ENCODE results near the gene CEMIP. TPM values are rescaled to one million over a fixed set of nuclear protein-coding genes. Genes with fewer than 3 reads are reported as not detected.

Gene CEMIP
- total RNA-seq, 2 donors from 2014 or later: 2.2 TPM; not detected in 1

DNA sequence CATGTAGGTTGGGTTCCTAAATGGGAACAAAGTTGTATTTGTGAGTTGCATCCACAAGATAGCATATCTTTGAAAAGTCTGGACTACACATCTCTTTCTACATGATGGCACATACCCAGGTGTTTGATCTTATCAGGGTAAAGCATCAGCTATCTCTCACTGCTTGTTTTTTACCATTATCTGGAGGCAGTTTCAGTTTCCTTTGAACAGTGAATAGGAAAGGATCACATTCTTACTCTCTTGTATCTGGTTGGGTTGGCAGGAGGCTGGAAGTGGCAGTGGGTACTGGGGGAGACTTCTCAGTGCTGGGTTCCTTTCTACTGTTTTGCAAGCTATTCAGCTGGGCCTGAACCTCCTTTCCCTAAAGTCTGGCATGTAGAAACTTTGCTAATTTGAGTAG lies 4.1 kb downstream of the CEMIP start:
- no peaks in the 10 kb centered on the region for H3K9me3 ChIP-seq (ENCODE audit: control insufficient read depth, low read length)
- no peak for TF ChIP-seq CTCF (conservative IDR thresholded peaks at IDR 0.05)
- H3K27ac ChIP-seq (ENCODE audit: low read depth, low read length): no peak overlapping the region
- H3K4me1 ChIP-seq (ENCODE audit: control insufficient read depth, insufficient read depth, low read length): no peaks in the 10 kb centered on the region
- no peaks in the 10 kb centered on the region for H3K9me3 Mint-ChIP-seq
- H3K36me3 Mint-ChIP-seq (ENCODE audit: low read depth): no peaks in the 10 kb centered on the region
- H3K36me3 ChIP-seq (ENCODE audit: control insufficient read depth, insufficient read depth, low read length): no peaks in the 10 kb centered on the region
- H3K9ac ChIP-seq (ENCODE audit: extremely low read depth, low read length, poor library complexity, severe bottlenecking): no peak overlapping the region
- no peak overlapping the region for H3K4me3 ChIP-seq (ENCODE audit: low read length)
- peaks cover 7% of the 10 kb centered on the region for H3K4me1 Mint-ChIP-seq
- no peak overlapping the region for H3K27ac Mint-ChIP-seq
- peaks cover 50% of the 10 kb centered on the region for H3K27me3 Mint-ChIP-seq (ENCODE audit: insufficient read depth)
- no peak overlapping the region for H3K4me3 Mint-ChIP-seq
- no peak for DNase-seq
- H3K27me3 ChIP-seq (ENCODE audit: control insufficient read depth, insufficient read depth, low read length, poor library complexity, severe bottlenecking): peaks cover 63% of the 10 kb centered on the region

GRCh38 chr15:80785335-80785734 lies 6.2 kb downstream of the CEMIP start:
- no peaks in the 10 kb centered on the region for H3K9me3 ChIP-seq (ENCODE audit: control insufficient read depth, low read length)
- H3K27me3 Mint-ChIP-seq (ENCODE audit: insufficient read depth): peaks cover 31% of the 10 kb centered on the region
- DNase-seq: no peak
- 94 to 100% methylated on average over 2 to 5 of the region's 5 CpGs for WGBS, 2 experiments (ENCODE audit: insufficient coverage in 1 of 2, insufficient read length in 1 of 2)
- TF ChIP-seq CTCF (conservative IDR thresholded peaks at IDR 0.05): no peak
- H3K27ac Mint-ChIP-seq: no peak overlapping the region
- H3K36me3 ChIP-seq (ENCODE audit: control insufficient read depth, insufficient read depth, low read length): no peaks in the 10 kb centered on the region
- H3K27ac ChIP-seq (ENCODE audit: low read depth, low read length): no peak overlapping the region
- no peaks in the 10 kb centered on the region for H3K4me1 ChIP-seq (ENCODE audit: control insufficient read depth, insufficient read depth, low read length)
- H3K9ac ChIP-seq (ENCODE audit: extremely low read depth, low read length, poor library complexity, severe bottlenecking): no peak overlapping the region
- no peaks in the 10 kb centered on the region for H3K36me3 Mint-ChIP-seq (ENCODE audit: low read depth)
- no peak overlapping the region for H3K4me3 ChIP-seq (ENCODE audit: low read length)
- H3K4me1 Mint-ChIP-seq: no peaks in the 10 kb centered on the region
- no peaks in the 10 kb centered on the region for H3K9me3 Mint-ChIP-seq
- H3K27me3 ChIP-seq (ENCODE audit: control insufficient read depth, insufficient read depth, low read length, poor library complexity, severe bottlenecking): peaks cover 48% of the 10 kb centered on the region
- H3K4me3 Mint-ChIP-seq: no peak overlapping the region

DNA sequence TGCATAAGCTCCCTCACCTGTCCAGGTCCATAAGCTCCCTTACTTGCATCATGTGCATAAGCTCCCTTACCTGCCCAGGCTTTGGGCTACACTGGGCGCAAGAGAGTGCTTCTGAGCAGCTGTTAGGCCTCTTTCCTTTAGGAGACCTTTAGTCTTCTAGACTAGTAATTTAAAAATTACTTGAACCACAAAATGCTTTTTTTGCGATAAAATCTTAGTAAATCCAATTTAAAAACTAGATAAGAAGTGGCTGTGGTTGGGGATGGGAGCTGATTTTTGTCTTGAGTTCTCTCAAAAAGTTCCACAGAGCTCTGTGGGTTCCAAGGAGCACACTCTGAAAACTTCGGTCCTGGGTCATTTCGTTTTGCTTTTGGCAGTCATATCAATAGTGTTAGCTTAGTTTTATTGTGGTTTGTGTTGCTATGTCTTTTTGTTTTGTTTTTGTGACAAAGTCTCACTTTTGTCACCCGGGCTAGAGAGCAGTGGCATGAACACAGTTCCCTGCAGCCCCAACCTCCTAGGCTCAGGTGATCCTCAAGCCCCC lies 6.7 kb downstream of the CEMIP start:
- H3K4me1 Mint-ChIP-seq: no peaks in the 10 kb centered on the region
- TF ChIP-seq CTCF (conservative IDR thresholded peaks at IDR 0.05): no peak
- H3K27ac ChIP-seq (ENCODE audit: low read depth, low read length): no peak overlapping the region
- no peaks in the 10 kb centered on the region for H3K36me3 ChIP-seq (ENCODE audit: control insufficient read depth, insufficient read depth, low read length)
- no peaks in the 10 kb centered on the region for H3K9me3 Mint-ChIP-seq
- no peak overlapping the region for H3K4me3 ChIP-seq (ENCODE audit: low read length)
- no peaks in the 10 kb centered on the region for H3K36me3 Mint-ChIP-seq (ENCODE audit: low read depth)
- no peaks in the 10 kb centered on the region for H3K4me1 ChIP-seq (ENCODE audit: control insufficient read depth, insufficient read depth, low read length)
- H3K27ac Mint-ChIP-seq: no peak overlapping the region
- DNase-seq: no peak
- H3K9ac ChIP-seq (ENCODE audit: extremely low read depth, low read length, poor library complexity, severe bottlenecking): no peak overlapping the region
- peaks cover 29% of the 10 kb centered on the region for H3K27me3 Mint-ChIP-seq (ENCODE audit: insufficient read depth)
- no peaks in the 10 kb centered on the region for H3K9me3 ChIP-seq (ENCODE audit: control insufficient read depth, low read length)
- WGBS, 2 experiments (ENCODE audit: insufficient coverage in 1 of 2, insufficient read length in 1 of 2): 93 to 100% methylated on average over 1 to 5 of the region's 5 CpGs
- no peak overlapping the region for H3K4me3 Mint-ChIP-seq
- peaks cover 43% of the 10 kb centered on the region for H3K27me3 ChIP-seq (ENCODE audit: control insufficient read depth, insufficient read depth, low read length, poor library complexity, severe bottlenecking)
